Tibial nerve (tissue), 4 donors: ENCODE measurements around the gene ALPP. TPM values are rescaled to one million over a fixed set of nuclear protein-coding genes. Genes with fewer than 3 reads are reported as not detected.
"Not testable (repeated sequence)": the region's sequence is repeated elsewhere in the genome, so short reads cannot be mapped to it uniquely, and the experiment has no call there.

Source experiments
- DNase-seq, 2 donors: peaks; one replicate each; pipeline ENCODE4 v3.0.0-alpha.2; 2019; ENCODE audit warnings: low spot score in 2 of 2
- H3K27ac ChIP-seq, 4 donors: fragments of 200-600 bp; sonication (generic) in 3 of 4; one replicate each; pipeline ENCODE4 v1.5.1; 2017 to 2019; ENCODE audit warnings: mild to moderate bottlenecking in 1 of 4
- H3K27me3 ChIP-seq, 2 donors: fragments of 200-600 bp; sonication (generic) in 1 of 2; one replicate each; pipeline versions ENCODE4 v1.5.1 to v1.6.0; 2017 to 2019
- H3K36me3 ChIP-seq, 3 donors: fragments of 200-600 bp; sonication (generic); one replicate each; pipeline ENCODE4 v1.5.1; 2018 to 2019
- H3K4me1 ChIP-seq, 4 donors: fragments of 200-600 bp; sonication (generic) in 3 of 4; one replicate each; pipeline ENCODE4 v1.5.1; 2017 to 2019
- H3K4me3 ChIP-seq, 4 donors: fragments of 200-600 bp; sonication (generic) in 3 of 4; one replicate each; pipeline ENCODE4 v1.5.1; 2017 to 2019; ENCODE audit warnings: mild to moderate bottlenecking in 1 of 4, moderate library complexity in 1 of 4
- H3K9me3 ChIP-seq, 4 donors: fragments of 200-600 bp; sonication (generic) in 3 of 4; one replicate each; pipeline ENCODE4 v1.5.1; 2017 to 2019
- CTCF ChIP-seq, 5 experiments: fragments of 200-600 bp in 3 of 5; fragments of 450-650 bp in 2 of 5; sonication (generic) in 3 of 5; IDR thresholded peaks; one replicate each; pipeline ENCODE4 v1.5.1; 2016 to 2019; ENCODE audit warnings: antibody characterized with exemption in 5 of 5, mild to moderate bottlenecking in 3 of 5, moderate library complexity in 2 of 5
- EP300 ChIP-seq, 2 donors: sonication (generic); formaldehyde crosslinking; IDR thresholded peaks; one replicate each; pipeline ENCODE4 v1.6.1; 2017; ENCODE audit warnings: antibody characterized with exemption in 2 of 2, mild to moderate bottlenecking in 1 of 2
- POLR2A ChIP-seq, 2 donors: fragments of 450-650 bp; IDR thresholded peaks; one replicate each; pipeline ENCODE4 v1.6.1; 2017; ENCODE audit warnings: antibody characterized with exemption in 2 of 2, mild to moderate bottlenecking in 2 of 2, moderate library complexity in 2 of 2
- WGBS, 2 donors: methylation state at CpG; one replicate each; pipeline ENCODE4 v1.1.5; 2018; 5-methylcytosine and 5-hydroxymethylcytosine counted together
- total RNA-seq, 4 donors: library from RNA; depleted of rRNA; stranded (reverse); fragments of >200 nt; gene quantifications; one replicate each; pipeline ENCODE4 v1.1.0, GENCODE V29; 2016

The ALPP gene
- total RNA-seq, 4 donors from 2014 or later, result not detected

GRCh38 chr2:232406556-232407310, 28.2 kb downstream of the ALPP start, which contains the start of gene ALPG:
ALPG (plus strand) TSS chr2:232406844; CDS start chr2:232406895, 51 bp downstream.
- no peak within 1 kb of the TSS for H3K27ac ChIP-seq
- no peaks in the 10 kb centered on the region for H3K9me3 ChIP-seq
- H3K4me1 ChIP-seq, result no peaks in the 10 kb centered on the region
- 91 to 98% methylated on average over 5 to 14 of the region's 17 CpGs for WGBS, 2 donors
- no peaks in the 10 kb centered on the region for H3K36me3 ChIP-seq
- H3K27me3 ChIP-seq, result peaks cover 0 to 10% of the 10 kb centered on the region in 2 donors
- H3K4me3 ChIP-seq, result no peak within 1 kb of the TSS
- no peak for DNase-seq
- TF ChIP-seq CTCF (IDR thresholded peaks at IDR 0.05) (no peak), POLR2A (IDR thresholded peaks at IDR 0.05) (no peak), EP300 (IDR thresholded peaks at IDR 0.05) (no peak)

GRCh38 chr2:232407428-232408150, 29.0 kb downstream of the ALPP start:
- WGBS, 2 donors, result 89 to 91% methylated on average over 18 to 21 of the region's 30 CpGs
- H3K4me1 ChIP-seq, H3K27ac ChIP-seq, H3K9me3 ChIP-seq, H3K36me3 ChIP-seq, H3K4me3 ChIP-seq, DNase-seq: not testable (repeated sequence)
- H3K27me3 ChIP-seq, result peaks cover 0 to 18% of the 10 kb centered on the region in 2 donors

- H3K27ac ChIP-seq, H3K9me3 ChIP-seq, H3K4me3 ChIP-seq, H3K36me3 ChIP-seq, H3K4me1 ChIP-seq, DNase-seq: not testable (repeated sequence)
- WGBS, 2 donors, result 89% methylated on average over 6 of the region's 10 CpGs; no CpG with 5 or more reads in 1 of the 2 donors
- H3K27me3 ChIP-seq, result peaks cover 0 to 23% of the 10 kb centered on the region in 2 donors
These were observed 29.7 kb downstream of the ALPP start for GRCh38 chr2:232408269-232408668.

- not testable (repeated sequence) for H3K27ac ChIP-seq, DNase-seq, H3K4me1 ChIP-seq, H3K9me3 ChIP-seq, H3K36me3 ChIP-seq, H3K4me3 ChIP-seq
- WGBS, 2 donors, result 52 to 54% methylated on average over 12 to 18 of the region's 40 CpGs
- peaks cover 0 to 27% of the 10 kb centered on the region in 2 donors for H3K27me3 ChIP-seq
These were observed 31.1 kb downstream of the ALPP start for GRCh38 chr2:232409617-232410016.

GRCh38 chr2:232410238-232410900, 31.8 kb downstream of the ALPP start:
- Histone ChIP-seq H3K4me3 (no peak overlapping the region), H3K27me3 (peaks cover 0 to 29% of the 10 kb centered on the region in 2 donors), H3K4me1 (no peaks in the 10 kb centered on the region), H3K36me3 (no peaks in the 10 kb centered on the region), H3K27ac (no peak overlapping the region), H3K9me3 (no peaks in the 10 kb centered on the region)
- WGBS, 2 donors, result 78 to 82% methylated on average over 5 to 7 of the region's 7 CpGs
- DNase-seq, result no peak
- TF ChIP-seq POLR2A (IDR thresholded peaks at IDR 0.05), result no peak
- TF ChIP-seq EP300 (IDR thresholded peaks at IDR 0.05), result no peak
- no peak for TF ChIP-seq CTCF (IDR thresholded peaks at IDR 0.05)

GRCh38 chr2:232411901-232412629, 33.5 kb downstream of the ALPP start:
- no peaks in the 10 kb centered on the region for H3K36me3 ChIP-seq
- no peak for DNase-seq
- peaks cover 0 to 44% of the 10 kb centered on the region in 2 donors for H3K27me3 ChIP-seq
- H3K4me1 ChIP-seq, result no peaks in the 10 kb centered on the region
- WGBS, 2 donors, result 81 to 85% methylated on average over 6 of the region's 6 CpGs
- TF ChIP-seq EP300 (IDR thresholded peaks at IDR 0.05) (no peak), POLR2A (IDR thresholded peaks at IDR 0.05) (no peak), CTCF (IDR thresholded peaks at IDR 0.05) (no peak)
- H3K4me3 ChIP-seq, result no peak overlapping the region
- no peaks in the 10 kb centered on the region for H3K9me3 ChIP-seq
- H3K27ac ChIP-seq, result no peak overlapping the region
